H1 (cell line): Measurements from ENCODE around the gene F10. TPM values are rescaled to one million over a fixed set of nuclear protein-coding genes. Genes with fewer than 3 reads are reported as not detected.

ENCODE experiments used
- CTCF ChIA-PET: fragments of 300-600 bp; sonication (Branson Sonifier 250); formaldehyde crosslinking; loops from one replicate; lab custom pipeline; 2021; ENCODE audit not compliant: partially characterized antibody; lab: Charles Lee
- POLR2A ChIA-PET: fragments of 300-600 bp; sonication (Branson Sonifier 250); formaldehyde crosslinking; loops from one replicate; lab custom pipeline; 2021; ENCODE audit warnings: inconsistent platforms; ENCODE audit not compliant: partially characterized antibody; lab: Charles Lee
- DNase-seq, 2 experiments: peaks; one replicate each; pipeline versions ENCODE4 v3.0.0 to v3.0.0-alpha.2; 2010 to 2022; ENCODE audit warnings: low spot score in 2 of 2, low read depth in 1 of 2, mixed read lengths in 1 of 2
- FAIRE-seq: peaks from 2 replicates; lab custom pipeline; 2011; peaks lifted over from hg19 to GRCh38; lab: Jason Lieb, UNC
- H2AFZ ChIP-seq: 2 replicates; pipeline ENCODE4 v1.8.1; 2012; ENCODE audit warnings: low read length, inconsistent platforms
- H2AK5ac ChIP-seq: 2 replicates; pipeline ENCODE4 v1.6.1; 2013; ENCODE audit warnings: low read depth, low read length
- H2BK120ac ChIP-seq: replicated peaks from 2 replicates; pipeline ENCODE3; 2013; ENCODE audit warnings: low read depth, low read length, inconsistent platforms
- H2BK12ac ChIP-seq: 2 replicates; pipeline ENCODE4 v1.6.1; 2013; ENCODE audit warnings: low read depth, low read length
- H2BK15ac ChIP-seq: 2 replicates; pipeline ENCODE4 v1.6.1; 2013; ENCODE audit warnings: low read length
- H2BK20ac ChIP-seq: 2 replicates; pipeline ENCODE4 v1.6.1; 2013; ENCODE audit warnings: low read length
- H2BK5ac ChIP-seq: 2 replicates; pipeline ENCODE4 v1.6.1; 2013; ENCODE audit warnings: low read depth, low read length
- H3K14ac ChIP-seq: 2 replicates; pipeline ENCODE4 v1.6.1; 2013; ENCODE audit warnings: inconsistent platforms; ENCODE audit not compliant: insufficient read length
- H3K18ac ChIP-seq: 2 replicates; pipeline ENCODE4 v1.6.1; 2013; ENCODE audit warnings: low read length; ENCODE audit errors: extremely low read depth
- H3K23ac ChIP-seq: 2 replicates; pipeline ENCODE4 v1.6.1; 2013; ENCODE audit warnings: inconsistent platforms; ENCODE audit not compliant: insufficient read length
- H3K23me2 ChIP-seq: 2 replicates; pipeline ENCODE4 v1.6.1; 2013; ENCODE audit warnings: low read depth, low read length
- H3K27ac ChIP-seq: 2 replicates; pipeline ENCODE4 v1.6.1; 2011; ENCODE audit warnings: low read depth, low read length, inconsistent platforms
- H3K27me3 ChIP-seq, 4 experiments: replicated peaks in 1 of 4; 1 replicate in 1 of 4; 2 replicates in 3 of 4; pipeline versions ENCODE4 v1.6.1 to v1.8.1; 2011 to 2013; ENCODE audit warnings: low read length in 3 of 4, mild to moderate bottlenecking in 3 of 4, inconsistent platforms in 2 of 4, mixed read lengths in 2 of 4, moderate library complexity in 1 of 4; ENCODE audit not compliant: control insufficient read depth in 3 of 4, insufficient read depth in 3 of 4; ENCODE audit errors: extremely low read depth in 1 of 4
- H3K36me3 ChIP-seq, 4 experiments: 2 replicates each; pipeline versions ENCODE4 v1.6.1 to v1.8.1; 2011 to 2013; ENCODE audit warnings: mild to moderate bottlenecking in 4 of 4, low read length in 3 of 4, moderate library complexity in 2 of 4, control low read depth in 1 of 4, inconsistent platforms in 1 of 4; ENCODE audit not compliant: insufficient read depth in 4 of 4, control insufficient read depth in 2 of 4
- H3K4ac ChIP-seq: replicated peaks from 2 replicates; pipeline ENCODE3; 2013; ENCODE audit warnings: low read length, low read depth, mixed read lengths, inconsistent platforms; ENCODE audit not compliant: insufficient read length
- H3K4me1 ChIP-seq, 4 experiments: replicated peaks in 1 of 4; 1 replicate in 1 of 4; 2 replicates in 3 of 4; pipeline versions ENCODE4 v1.6.1 to v1.8.1; 2011 to 2013; ENCODE audit warnings: low read length in 3 of 4, inconsistent platforms in 2 of 4, mixed read lengths in 1 of 4; ENCODE audit not compliant: insufficient read depth in 4 of 4, control insufficient read depth in 3 of 4
- H3K4me2 ChIP-seq, 2 experiments: 2 replicates each; pipeline versions ENCODE4 v1.6.1 to v1.8.1; 2011 to 2013; ENCODE audit warnings: low read depth in 2 of 2, low read length in 2 of 2, control low read depth in 1 of 2, inconsistent platforms in 1 of 2, mild to moderate bottlenecking in 1 of 2; ENCODE audit not compliant: insufficient read depth in 1 of 2
- H3K4me3 ChIP-seq, 4 experiments: fragments of 200-600, 300-600 bp in 1 of 4; sonication (generic), shearing (Covaris generic), sonication (Bioruptor Twin) in 1 of 4; 2 replicates each; pipeline versions ENCODE4 v1.5.1 to v1.8.1; 2011 to 2016; ENCODE audit warnings: low read length in 4 of 4, low read depth in 3 of 4, control low read depth in 2 of 4, inconsistent platforms in 2 of 4, mild to moderate bottlenecking in 2 of 4, mixed read lengths in 1 of 4, moderate library complexity in 1 of 4; ENCODE audit not compliant: insufficient read depth in 2 of 4; ENCODE audit errors: extremely low read depth in 1 of 4
- H3K56ac ChIP-seq: replicated peaks from 2 replicates; pipeline ENCODE3; 2013; ENCODE audit warnings: low read depth, mild to moderate bottlenecking, mixed read lengths, low read length, inconsistent platforms; ENCODE audit not compliant: insufficient read length
- H3K79me1 ChIP-seq: 2 replicates; pipeline ENCODE4 v1.6.1; 2013; ENCODE audit warnings: low read depth, low read length, control low read depth
- H3K79me2 ChIP-seq, 2 experiments: 2 replicates each; pipeline versions ENCODE4 v1.6.1 to v1.8.1; 2012 to 2013; ENCODE audit warnings: low read length in 2 of 2, mild to moderate bottlenecking in 2 of 2, inconsistent platforms in 1 of 2; ENCODE audit not compliant: insufficient read depth in 2 of 2, control insufficient read depth in 1 of 2
- H3K9ac ChIP-seq, 4 experiments: replicated peaks in 1 of 4; 1 replicate in 1 of 4; 2 replicates in 3 of 4; pipeline versions ENCODE4 v1.6.1 to v1.8.1; 2011 to 2013; ENCODE audit warnings: low read depth in 3 of 4, low read length in 3 of 4, control low read depth in 2 of 4, mild to moderate bottlenecking in 2 of 4, moderate library complexity in 2 of 4, inconsistent platforms in 1 of 4; ENCODE audit errors: extremely low read depth in 1 of 4
- H3K9me3 ChIP-seq, 2 experiments: 2 replicates each; pipeline versions ENCODE4 v1.6.1 to v1.8.1; 2012 to 2013; ENCODE audit warnings: mild to moderate bottlenecking in 2 of 2, moderate library complexity in 2 of 2, control low read depth in 1 of 2, inconsistent platforms in 1 of 2, low read depth in 1 of 2, low read length in 1 of 2, mixed read lengths in 1 of 2; ENCODE audit not compliant: insufficient read depth in 2 of 2
- H4K20me1 ChIP-seq, 2 experiments: replicated peaks in 1 of 2; 2 replicates each; pipeline versions ENCODE3 to v1.8.1; 2011 to 2013; ENCODE audit warnings: inconsistent platforms in 2 of 2, low read length in 2 of 2, mild to moderate bottlenecking in 1 of 2; ENCODE audit not compliant: insufficient read depth in 2 of 2, control insufficient read depth in 1 of 2
- H4K5ac ChIP-seq: 2 replicates; pipeline ENCODE4 v1.6.1; 2013; ENCODE audit warnings: low read length, low read depth, mixed read lengths, inconsistent platforms; ENCODE audit not compliant: insufficient read length
- H4K8ac ChIP-seq: 2 replicates; pipeline ENCODE4 v1.8.0; 2013; ENCODE audit warnings: mild to moderate bottlenecking, moderate library complexity, low read length, inconsistent platforms; ENCODE audit not compliant: insufficient read depth; ENCODE audit errors: extremely low read depth
- H4K91ac ChIP-seq: replicated peaks from 2 replicates; pipeline ENCODE3; 2013; ENCODE audit warnings: low read length, mixed read lengths, inconsistent platforms; ENCODE audit not compliant: insufficient read length
- BACH1 ChIP-seq: IDR thresholded peaks from 2 replicates; pipeline ENCODE4 v1.6.1; 2012; ENCODE audit warnings: low read length, improper control_type of control experiment
- BRCA1 ChIP-seq: IDR thresholded peaks from 2 replicates; pipeline ENCODE4 v1.6.1; 2012; ENCODE audit warnings: low read depth, low read length, improper control_type of control experiment
- CBX5 ChIP-seq: fragments of 300-800, 300-1000 bp; sonication (generic); IDR thresholded peaks from 2 replicates; pipeline ENCODE4 v1.7.1; 2016; ENCODE audit warnings: antibody characterized with exemption, low read length, low read depth
- CHD2 ChIP-seq: IDR thresholded peaks from 2 replicates; pipeline ENCODE4 v1.6.1; 2012; ENCODE audit warnings: low read length, improper control_type of control experiment
- EZH2 ChIP-seq: fragments of 200-600 bp; sonication (generic); IDR thresholded peaks from 2 replicates; pipeline ENCODE4 v1.7.1; 2012; ENCODE audit warnings: low read depth, mild to moderate bottlenecking, moderate library complexity, low read length, inconsistent platforms; ENCODE audit not compliant: severe bottlenecking
- KDM1A ChIP-seq: fragments of 200-600, 300-600 bp; sonication (generic); IDR thresholded peaks from 2 replicates; pipeline ENCODE4 v1.7.1; 2016; ENCODE audit warnings: mild to moderate bottlenecking, low read length, borderline replicate concordance
- KDM5A ChIP-seq: fragments of 200-600 bp; IDR thresholded peaks from 2 replicates; pipeline ENCODE4 v1.7.1; 2012; ENCODE audit warnings: mild to moderate bottlenecking, low read length, inconsistent platforms, mixed read lengths
- PHF8 ChIP-seq: fragments of 200-600 bp; sonication (generic); conservative IDR thresholded peaks from 2 replicates; pipeline ENCODE4 v1.7.1; 2012; ENCODE audit warnings: low read depth, mild to moderate bottlenecking, inconsistent platforms, low read length, moderate library complexity
- TEAD4 ChIP-seq: IDR thresholded peaks from 2 replicates; pipeline ENCODE4 v1.6.1; 2012; ENCODE audit warnings: low read depth, low read length, inconsistent platforms, mixed read lengths
- YY1 ChIP-seq: IDR thresholded peaks from 2 replicates; pipeline ENCODE4 v1.6.1; 2011; ENCODE audit warnings: low read depth, mild to moderate bottlenecking, low read length
- WGBS, 2 experiments: shearing (Covaris generic) in 1 of 2; methylation state at CpG; one replicate each; pipeline versions ENCODE4 v1.1.6 to v1.1.7; 2013 to 2015; ENCODE audit warnings: low lambda C conversion rate in 2 of 2, mixed read lengths in 2 of 2, inconsistent platforms in 1 of 2, low coverage in 1 of 2, missing lambda C conversion rate in 1 of 2; ENCODE audit not compliant: insufficient replicate concordance in 2 of 2, insufficient coverage in 1 of 2, insufficient read length in 1 of 2; ENCODE audit errors: extremely low coverage in 1 of 2, missing lambda C conversion rate in 1 of 2; 5-methylcytosine and 5-hydroxymethylcytosine counted together
- polyA plus RNA-seq, 7 experiments: library from polyadenylated mRNA; depleted of rRNA in 3 of 7; stranded (reverse) in 5 of 7; unstranded in 2 of 7; fragments of >200 nt in 5 of 7; fragments of 200-250 nt in 2 of 7; gene quantifications; 1 replicate in 5 of 7; 2 replicates in 1 of 7; 4 replicates in 1 of 7; pipeline versions ENCODE4 v1.2.1 to v1.2.3, GENCODE V29; 2011 to 2013; ENCODE audit warnings: missing spikeins in 2 of 7, mixed read lengths in 2 of 7
- total RNA-seq: library from RNA; stranded (reverse); fragmentation: NEBNext Ultra II Directional; extraction: Animal tissue kit (Norgen Biotek cat#: 25700); gene quantifications from 2 replicates; pipeline ENCODE4 v1.2.1, GENCODE V29; 2021
- TF ChIP-seq, protein P1 (sequence below): IDR thresholded peaks from 2 replicates; pipeline ENCODE4 v1.6.1; 2011; ENCODE audit warnings: low read depth, mild to moderate bottlenecking, low read length; ENCODE audit not compliant: insufficient read depth
- TF ChIP-seq, protein P2 (sequence below): IDR thresholded peaks from 2 replicates; pipeline ENCODE4 v1.6.1; 2012; ENCODE audit warnings: inconsistent platforms

The F10 gene
- total and polyA plus RNA-seq, 2 of the 8 experiments (the other 6 are each of a cell fraction or from before 2014, with no cell fraction given): 2.0 to 4.2 TPM

DNA sequence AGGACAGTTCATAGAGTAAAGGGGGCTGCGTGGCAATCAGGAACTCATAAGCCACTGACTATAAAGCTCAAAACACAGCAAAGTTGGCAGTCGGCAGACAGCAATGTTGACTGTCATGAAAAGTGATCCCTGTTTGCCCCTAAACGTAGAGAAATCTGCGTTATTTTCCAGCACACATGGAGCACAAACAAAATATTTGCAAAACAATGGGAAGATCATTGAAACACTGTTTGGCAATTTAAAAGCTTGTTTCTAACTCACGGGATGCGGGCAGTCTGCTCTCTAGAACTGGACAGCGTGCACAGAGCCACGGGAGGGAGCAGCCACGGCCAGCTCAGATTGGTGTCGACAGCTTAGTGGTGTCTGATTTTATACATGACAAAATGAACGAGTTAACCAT is 23.5 kb upstream of the F10 start:
- H4K8ac ChIP-seq: no peak overlapping the region
- H3K27ac ChIP-seq: no peak overlapping the region
- no peak overlapping the region for H3K4me3 ChIP-seq
- no peak overlapping the region for H2BK5ac ChIP-seq
- H3K9ac ChIP-seq: no peak overlapping the region
- no peak overlapping the region for H3K4me2 ChIP-seq
- DNase-seq (no peak), FAIRE-seq (no peak)
- no peak overlapping the region for H2AFZ ChIP-seq
- H3K27me3 ChIP-seq: no peaks in the 10 kb centered on the region
- ChIA-PET POLR2A (interaction anchor here (0.6 kb wide), 1 partner anchor 278 kb away, joined by 4 read pairs; no protein-coding TSS in a partner anchor), CTCF (interaction anchor here (0.9 to 2.8 kb wide), 4 partner anchors 9 to 24 kb away, joined by 3 to 10 read pairs (median 6); no protein-coding TSS in a partner anchor)
- H2BK20ac ChIP-seq: no peak overlapping the region
- no peak overlapping the region for H2BK120ac ChIP-seq
- no peak overlapping the region for H2BK12ac ChIP-seq
- no peak overlapping the region for H3K4ac ChIP-seq
- no peaks in the 10 kb centered on the region; a peak in 1 of 7 replicates for H3K4me1 ChIP-seq
- no peak overlapping the region for H2AK5ac ChIP-seq
- no peak overlapping the region for H3K14ac ChIP-seq
- no peak overlapping the region for H3K18ac ChIP-seq
- H3K23me2 ChIP-seq: peaks cover 2% of the 10 kb centered on the region; the same call in 1 of the 2 replicates
- H3K79me2 ChIP-seq: no peaks in the 10 kb centered on the region
- peaks cover 0 to 4% of the 10 kb centered on the region in 2 experiments for H4K20me1 ChIP-seq
- WGBS, 2 experiments: 93% methylated on average over 11 of the region's 11 CpGs; no CpG with 5 or more reads in 1 of the 2 experiments
- no peaks in the 10 kb centered on the region for H3K9me3 ChIP-seq
- H3K79me1 ChIP-seq: no peaks in the 10 kb centered on the region; the same call in 1 of the 2 replicates
- no peak overlapping the region for H3K23ac ChIP-seq
- no peak overlapping the region for H4K5ac ChIP-seq
- H2BK15ac ChIP-seq: no peak overlapping the region
- H3K36me3 ChIP-seq: no peaks in the 10 kb centered on the region; a peak in 1 of 8 replicates
- no peak overlapping the region for H3K56ac ChIP-seq
- no peak overlapping the region for H4K91ac ChIP-seq
- TF ChIP-seq PHF8 (no peak), CBX5 (no peak), BACH1 (no peak), KDM5A (no peak), KDM1A (no peak), EZH2 (no peak), YY1 (no peak), BRCA1 (no peak), CHD2 (no peak), TEAD4 (no peak)
- TF ChIP-seq, protein P1, sequence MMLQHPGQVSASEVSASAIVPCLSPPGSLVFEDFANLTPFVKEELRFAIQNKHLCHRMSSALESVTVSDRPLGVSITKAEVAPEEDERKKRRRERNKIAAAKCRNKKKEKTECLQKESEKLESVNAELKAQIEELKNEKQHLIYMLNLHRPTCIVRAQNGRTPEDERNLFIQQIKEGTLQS: no peak
- TF ChIP-seq, protein P2, sequence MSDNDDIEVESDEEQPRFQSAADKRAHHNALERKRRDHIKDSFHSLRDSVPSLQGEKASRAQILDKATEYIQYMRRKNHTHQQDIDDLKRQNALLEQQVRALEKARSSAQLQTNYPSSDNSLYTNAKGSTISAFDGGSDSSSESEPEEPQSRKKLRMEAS: no peak
